H9 (cell line): Measurements from ENCODE around the gene HNF4A. TPM values are rescaled to one million over a fixed set of nuclear protein-coding genes. Genes with fewer than 3 reads are reported as not detected.

ENCODE experiments used
- DNase-seq: peaks from one replicate; pipeline ENCODE4 v3.0.0-alpha.2; 2017
- H2AFZ ChIP-seq: one replicate; pipeline ENCODE4 v1.6.1; 2013; ENCODE audit warnings: mild to moderate bottlenecking, low read length, control low read depth, moderate library complexity
- H2AK5ac ChIP-seq: 2 replicates; pipeline ENCODE4 v1.6.1; 2013; ENCODE audit warnings: low read length, control low read depth, mixed read lengths; ENCODE audit not compliant: insufficient read length
- H2BK120ac ChIP-seq: one replicate; pipeline ENCODE4 v1.6.1; 2013; ENCODE audit warnings: low read depth, mild to moderate bottlenecking, low read length, control low read depth, inconsistent platforms; ENCODE audit not compliant: poor library complexity, severe bottlenecking
- H2BK12ac ChIP-seq: 2 replicates; pipeline ENCODE4 v1.6.1; 2013; ENCODE audit warnings: low read length, control low read depth, mixed read lengths, low read depth; ENCODE audit not compliant: insufficient read length
- H2BK15ac ChIP-seq: 2 replicates; pipeline ENCODE4 v1.6.1; 2013; ENCODE audit warnings: low read depth, low read length, control low read depth
- H2BK20ac ChIP-seq: one replicate; pipeline ENCODE4 v1.6.1; 2013; ENCODE audit warnings: low read depth, mild to moderate bottlenecking, low read length, control low read depth, inconsistent platforms; ENCODE audit not compliant: poor library complexity, severe bottlenecking
- H2BK5ac ChIP-seq: 2 replicates; pipeline ENCODE4 v1.6.1; 2013; ENCODE audit warnings: low read length, control low read depth, mixed read lengths; ENCODE audit not compliant: insufficient read length
- H3K14ac ChIP-seq: 2 replicates; pipeline ENCODE4 v1.6.1; 2013; ENCODE audit warnings: low read length, control low read depth; ENCODE audit not compliant: insufficient read depth
- H3K18ac ChIP-seq: 2 replicates; pipeline ENCODE4 v1.6.1; 2013; ENCODE audit warnings: low read depth, mild to moderate bottlenecking, mixed read lengths, low read length, control low read depth; ENCODE audit not compliant: insufficient read length
- H3K23ac ChIP-seq: 2 replicates; pipeline ENCODE4 v1.6.1; 2013; ENCODE audit warnings: low read length, control low read depth, mixed read lengths, low read depth; ENCODE audit not compliant: insufficient read length
- H3K23me2 ChIP-seq: 2 replicates; pipeline ENCODE4 v1.6.1; 2013; ENCODE audit warnings: low read depth, mild to moderate bottlenecking, mixed read lengths, low read length, control low read depth; ENCODE audit not compliant: insufficient read length, poor library complexity, severe bottlenecking
- H3K27ac ChIP-seq: 2 replicates; pipeline ENCODE4 v1.5.1; 2013; ENCODE audit warnings: low read length, control low read depth, mixed read lengths, low read depth; ENCODE audit not compliant: insufficient read length
- H3K27me3 ChIP-seq: 2 replicates; pipeline ENCODE4 v1.6.1; 2013; ENCODE audit warnings: low read length, control low read depth, inconsistent platforms; ENCODE audit not compliant: insufficient read depth
- H3K4ac ChIP-seq: 2 replicates; pipeline ENCODE4 v1.6.1; 2013; ENCODE audit warnings: low read depth, mild to moderate bottlenecking, control low read depth, inconsistent platforms, low read length, moderate library complexity
- H3K4me1 ChIP-seq: 2 replicates; pipeline ENCODE4 v1.6.1; 2013; ENCODE audit warnings: low read length, control low read depth, inconsistent platforms; ENCODE audit not compliant: insufficient read depth
- H3K4me2 ChIP-seq: 2 replicates; pipeline ENCODE4 v1.6.1; 2013; ENCODE audit warnings: low read length, control low read depth, mixed read lengths; ENCODE audit not compliant: insufficient read length, insufficient read depth
- H3K56ac ChIP-seq: 2 replicates; pipeline ENCODE4 v1.6.1; 2013; ENCODE audit warnings: low read depth, mild to moderate bottlenecking, mixed read lengths, low read length, control low read depth; ENCODE audit not compliant: insufficient read length
- H3K79me1 ChIP-seq: 2 replicates; pipeline ENCODE4 v1.6.1; 2013; ENCODE audit warnings: low read depth, mild to moderate bottlenecking, moderate library complexity, low read length, control low read depth, inconsistent platforms; ENCODE audit not compliant: insufficient read depth, poor library complexity, severe bottlenecking
- H3K79me2 ChIP-seq: 2 replicates; pipeline ENCODE4 v1.6.1; 2013; ENCODE audit warnings: low read length, control low read depth, inconsistent platforms; ENCODE audit not compliant: insufficient read depth
- H3K9ac ChIP-seq: 2 replicates; pipeline ENCODE4 v1.6.1; 2013; ENCODE audit warnings: low read length, control low read depth, mixed read lengths; ENCODE audit not compliant: insufficient read length; ENCODE audit errors: extremely low read depth
- H3K9me3 ChIP-seq: one replicate; pipeline ENCODE4 v1.6.1; 2013; ENCODE audit warnings: low read depth, low read length, inconsistent platforms; ENCODE audit not compliant: control insufficient read depth
- H3T11ph ChIP-seq: one replicate; pipeline ENCODE4 v1.6.1; 2013; ENCODE audit warnings: mild to moderate bottlenecking, low read length, control low read depth, inconsistent platforms
- H4K20me1 ChIP-seq: one replicate; pipeline ENCODE4 v1.6.1; 2013; ENCODE audit not compliant: control insufficient read depth, insufficient read length, insufficient read depth
- H4K5ac ChIP-seq: 2 replicates; pipeline ENCODE4 v1.6.1; 2013; ENCODE audit warnings: low read depth, mild to moderate bottlenecking, mixed read lengths, low read length, control low read depth; ENCODE audit not compliant: insufficient read length
- H4K8ac ChIP-seq: replicated peaks from 2 replicates; pipeline ENCODE4 v1.6.1; 2013; ENCODE audit warnings: low read length, control low read depth, mixed read lengths, low read depth; ENCODE audit not compliant: insufficient read length
- H4K91ac ChIP-seq: 2 replicates; pipeline ENCODE4 v1.6.1; 2013; ENCODE audit warnings: low read depth, mild to moderate bottlenecking, moderate library complexity, mixed read lengths, low read length, control low read depth; ENCODE audit not compliant: insufficient read length
- H3K27ac Mint-ChIP-seq, 3 experiments: 2 replicates in 2 of 3; 3 replicates in 1 of 3; pipeline ENCODE4 v1.8.0; 2020 to 2021; ENCODE audit warnings: mixed read lengths in 3 of 3, mild to moderate bottlenecking in 1 of 3, moderate library complexity in 1 of 3
- H3K27me3 Mint-ChIP-seq: 2 replicates; pipeline ENCODE4 v1.8.0; 2021; ENCODE audit warnings: low read depth, mild to moderate bottlenecking, moderate library complexity, mixed read lengths
- H3K36me3 Mint-ChIP-seq, 3 experiments: 2 replicates in 2 of 3; 3 replicates in 1 of 3; pipeline ENCODE4 v1.8.0; 2020 to 2021; ENCODE audit warnings: low read depth in 3 of 3, mixed read lengths in 3 of 3; ENCODE audit not compliant: insufficient read depth in 1 of 3
- H3K4me1 Mint-ChIP-seq, 2 experiments: 2 replicates each; pipeline ENCODE4 v1.8.0; 2020; ENCODE audit warnings: mixed read lengths in 2 of 2
- H3K4me3 Mint-ChIP-seq, 2 experiments: 2 replicates in 1 of 2; 3 replicates in 1 of 2; pipeline ENCODE4 v1.8.0; 2020 to 2021; ENCODE audit warnings: mild to moderate bottlenecking in 2 of 2, mixed read lengths in 2 of 2, moderate library complexity in 1 of 2
- H3K9me3 Mint-ChIP-seq, 2 experiments: 2 replicates in 1 of 2; 3 replicates in 1 of 2; pipeline ENCODE4 v1.8.0; 2020; ENCODE audit warnings: mild to moderate bottlenecking in 2 of 2, mixed read lengths in 2 of 2, moderate library complexity in 1 of 2
- WGBS: extraction: QIAGEN DNeasy Blood & Tissue Kit; methylation state at CpG from one replicate; pipeline ENCODE4 v1.1.7; 2013; ENCODE audit warnings: missing lambda C conversion rate, low lambda C conversion rate, mixed read lengths; ENCODE audit not compliant: insufficient read length; ENCODE audit errors: extremely low coverage; 5-methylcytosine and 5-hydroxymethylcytosine counted together
- total RNA-seq: library from RNA; stranded (reverse); gene quantifications from 2 replicates; pipeline ENCODE4 v1.2.1, GENCODE V29; 2021
- TF ChIP-seq, protein P1 (sequence below): fragments of 200-600 bp; sonication (generic); conservative IDR thresholded peaks from 3 replicates; pipeline ENCODE4 v1.8.0; 2021; ENCODE audit warnings: antibody characterized with exemption, mild to moderate bottlenecking

The HNF4A gene
- total RNA-seq, 1 experiment from 2014 or later, result not detected

DNA sequence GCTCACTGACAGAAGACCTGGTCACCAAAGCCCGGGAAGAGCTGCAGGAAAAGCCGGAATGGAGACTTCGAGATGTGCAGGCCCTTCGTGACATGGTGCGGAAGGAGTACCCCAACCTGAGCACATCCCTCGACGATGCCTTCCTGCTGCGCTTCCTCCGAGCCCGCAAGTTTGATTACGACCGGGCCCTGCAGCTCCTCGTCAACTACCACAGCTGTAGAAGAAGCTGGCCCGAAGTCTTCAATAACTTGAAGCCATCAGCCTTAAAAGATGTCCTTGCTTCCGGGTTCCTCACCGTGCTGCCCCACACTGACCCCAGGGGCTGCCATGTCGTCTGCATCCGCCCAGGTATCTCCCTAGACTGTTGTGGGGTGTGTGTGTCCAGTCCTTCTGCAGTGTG, 124.6 kb downstream of the HNF4A start:
- no peak overlapping the region for H4K8ac ChIP-seq
- H3K14ac ChIP-seq, result no peak overlapping the region
- H3K18ac ChIP-seq, result no peak overlapping the region
- H2BK5ac ChIP-seq, result no peak overlapping the region
- no peak overlapping the region for H2BK12ac ChIP-seq
- no peaks in the 10 kb centered on the region; the same call in 1 of the 2 replicates for H3K27me3 ChIP-seq
- no peak overlapping the region for H3T11ph ChIP-seq
- H4K91ac ChIP-seq, result no peak overlapping the region
- H3K79me1 ChIP-seq, result no peaks in the 10 kb centered on the region
- H3K36me3 Mint-ChIP-seq, result peaks cover 8 to 38% (median 22%) of the 10 kb centered on the region in 3 experiments; a peak in 6 of 7 replicates
- no peak overlapping the region for H3K56ac ChIP-seq
- no peaks in the 10 kb centered on the region for H3K9me3 Mint-ChIP-seq
- no peak overlapping the region for H2AFZ ChIP-seq
- no peak overlapping the region for H2BK15ac ChIP-seq
- DNase-seq, result no peak
- no peak overlapping the region for H3K9ac ChIP-seq
- no peak overlapping the region for H2BK20ac ChIP-seq
- H3K4me2 ChIP-seq, result no peak overlapping the region
- H3K4me3 Mint-ChIP-seq, result no peak overlapping the region
- H3K79me2 ChIP-seq, result no peaks in the 10 kb centered on the region
- H3K4me1 ChIP-seq, result peaks cover 3% of the 10 kb centered on the region; the same call in 1 of the 2 replicates
- no peak overlapping the region for H3K27ac Mint-ChIP-seq
- H3K4ac ChIP-seq, result no peak overlapping the region
- no peak overlapping the region for H2BK120ac ChIP-seq
- TF ChIP-seq, protein P1, sequence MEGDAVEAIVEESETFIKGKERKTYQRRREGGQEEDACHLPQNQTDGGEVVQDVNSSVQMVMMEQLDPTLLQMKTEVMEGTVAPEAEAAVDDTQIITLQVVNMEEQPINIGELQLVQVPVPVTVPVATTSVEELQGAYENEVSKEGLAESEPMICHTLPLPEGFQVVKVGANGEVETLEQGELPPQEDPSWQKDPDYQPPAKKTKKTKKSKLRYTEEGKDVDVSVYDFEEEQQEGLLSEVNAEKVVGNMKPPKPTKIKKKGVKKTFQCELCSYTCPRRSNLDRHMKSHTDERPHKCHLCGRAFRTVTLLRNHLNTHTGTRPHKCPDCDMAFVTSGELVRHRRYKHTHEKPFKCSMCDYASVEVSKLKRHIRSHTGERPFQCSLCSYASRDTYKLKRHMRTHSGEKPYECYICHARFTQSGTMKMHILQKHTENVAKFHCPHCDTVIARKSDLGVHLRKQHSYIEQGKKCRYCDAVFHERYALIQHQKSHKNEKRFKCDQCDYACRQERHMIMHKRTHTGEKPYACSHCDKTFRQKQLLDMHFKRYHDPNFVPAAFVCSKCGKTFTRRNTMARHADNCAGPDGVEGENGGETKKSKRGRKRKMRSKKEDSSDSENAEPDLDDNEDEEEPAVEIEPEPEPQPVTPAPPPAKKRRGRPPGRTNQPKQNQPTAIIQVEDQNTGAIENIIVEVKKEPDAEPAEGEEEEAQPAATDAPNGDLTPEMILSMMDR, result no peak
- H4K5ac ChIP-seq, result no peak overlapping the region
- peaks cover 13 to 15% of the 10 kb centered on the region in 2 experiments for H3K4me1 Mint-ChIP-seq
- H3K27ac ChIP-seq, result no peak overlapping the region
- H3K23me2 ChIP-seq, result no peaks in the 10 kb centered on the region
- H2AK5ac ChIP-seq, result no peak overlapping the region
- H3K23ac ChIP-seq, result no peak overlapping the region
- no peaks in the 10 kb centered on the region for H3K27me3 Mint-ChIP-seq
- no CpG with 5 or more reads among the region's 18 CpGs for whole genome bisulfite sequencing
- H4K20me1 ChIP-seq, result no peaks in the 10 kb centered on the region
- no peaks in the 10 kb centered on the region for H3K9me3 ChIP-seq
